HG03354 (cell line): ENCODE results near the gene FOXC1.

Experiments used
- ATAC-seq: cut with Tn5 transposase; IDR thresholded peaks from one replicate; pipeline ENCODE4 v1.9.1; 2021; ENCODE audit warnings: mild to moderate bottlenecking; ENCODE audit not compliant: unreplicated experiment, poor library complexity, severe bottlenecking

The FOXC1 gene

GRCh38 chr6:1597121-1597744 lies 12.5 kb upstream of the FOXC1 start:
- no peak for ATAC-seq

GRCh38 chr6:1597924-1598323 lies 11.8 kb upstream of the FOXC1 start:
- no peak for ATAC-seq

GRCh38 chr6:1598433-1598832 lies 11.3 kb upstream of the FOXC1 start:
- no peak for ATAC-seq

- no peak for ATAC-seq
These were observed 10.8 kb upstream of the FOXC1 start for GRCh38 chr6:1598886-1599285.

GRCh38 chr6:1599469-1599868 lies 10.2 kb upstream of the FOXC1 start:
- no peak for ATAC-seq

- no peak for ATAC-seq
These were observed 9.5 kb upstream of the FOXC1 start for GRCh38 chr6:1600063-1600763.

GRCh38 chr6:1600764-1601157 lies 9.0 kb upstream of the FOXC1 start:
- ATAC-seq: no peak

GRCh38 chr6:1601158-1602048 lies 8.3 kb upstream of the FOXC1 start:
- no peak for ATAC-seq

- ATAC-seq: no peak
These were observed 7.5 kb upstream of the FOXC1 start for GRCh38 chr6:1602049-1602713.

GRCh38 chr6:1603708-1604107 lies 6.0 kb upstream of the FOXC1 start:
- ATAC-seq: no peak

GRCh38 chr6:1604158-1605003 lies 5.3 kb upstream of the FOXC1 start:
- peak; percentile 75 for ATAC-seq

- ATAC-seq: no peak
These were observed 4.5 kb upstream of the FOXC1 start for GRCh38 chr6:1605004-1605892.

- ATAC-seq: no peak
These were observed 3.6 kb upstream of the FOXC1 start for GRCh38 chr6:1605893-1606779.

GRCh38 chr6:1606780-1607515 lies 2.8 kb upstream of the FOXC1 start:
- no peak for ATAC-seq

GRCh38 chr6:1607516-1608221 lies 2.0 kb upstream of the FOXC1 start:
- no peak for ATAC-seq
